ENCODE results near the gene SYNE3. TPM values are rescaled to one million over a fixed set of nuclear protein-coding genes. Genes with fewer than 3 reads are reported as not detected.

The SYNE3 gene
- total and polyA plus RNA-seq, 4 donors = 0.47 to 9.0 (median 4.7) TPM

- WGBS = 76% methylated on average over 6 of the region's 6 CpGs
- no peaks in the 10 kb centered on the region for H3K9me3 ChIP-seq (ENCODE audit: control insufficient read depth in 4 of 4, low read length in 3 of 4)
- H3K9ac ChIP-seq (ENCODE audit: low read depth in 1 of 2, low read length in 2 of 2) = no peak overlapping the region
- no peak for DNase-seq (ENCODE audit: low spot score)
- TF ChIP-seq FOXA1 (IDR thresholded peaks at IDR 0.05) (peak; percentile 8), ATF3 (IDR thresholded peaks at IDR 0.05) (no peak), YY1 (IDR thresholded peaks at IDR 0.05) (no peak), SP1 (IDR thresholded peaks at IDR 0.05) (no peak), EGR1 (IDR thresholded peaks at IDR 0.05; ENCODE audit: low read depth in 2 of 2) (no peak), RXRA (IDR thresholded peaks at IDR 0.05) (no peak)
- H3K27ac ChIP-seq (ENCODE audit: low read depth in 1 of 2, low read length in 2 of 2) = peak overlapping the region; percentile 57 to 66
- H3K4me1 ChIP-seq (ENCODE audit: control insufficient read depth in 4 of 4, insufficient read depth in 4 of 4, low read length in 3 of 4) = peaks cover 12 to 46% (median 27%) of the 10 kb centered on the region in 4 donors
- H3K27me3 ChIP-seq (ENCODE audit: control insufficient read depth in 4 of 4, insufficient read depth in 4 of 4, low read length in 3 of 4) = no peaks in the 10 kb centered on the region
- no peak overlapping the region for H3K4me3 ChIP-seq (ENCODE audit: low read depth in 1 of 3, low read length in 3 of 3)
- H3K36me3 ChIP-seq (ENCODE audit: control insufficient read depth in 4 of 4, insufficient read depth in 3 of 4, low read depth in 1 of 4, low read length in 3 of 4) = no peaks in the 10 kb centered on the region
Measured at GRCh38 chr14:95488376-95489213, 27.9 kb downstream of the SYNE3 start.

DNA sequence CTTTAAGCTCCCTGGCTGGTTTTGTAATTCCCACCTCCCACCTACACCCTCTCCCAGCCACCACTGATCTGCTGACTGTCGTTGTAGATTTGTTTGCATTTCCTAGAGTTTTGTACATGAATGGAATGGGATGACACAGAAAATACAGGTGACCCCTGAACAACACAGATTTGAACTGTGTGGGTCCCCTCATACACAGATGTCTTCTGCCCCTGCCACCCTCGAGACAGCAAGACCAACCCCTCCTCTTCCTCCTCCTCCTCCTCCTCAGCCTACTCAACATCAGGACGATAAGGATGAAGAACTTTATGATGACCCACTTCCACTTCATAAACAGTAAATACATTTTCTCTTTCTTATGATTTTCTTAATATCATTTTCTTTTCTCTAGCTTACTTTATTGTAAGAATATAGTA is 28.8 kb downstream of the SYNE3 start:
- Histone ChIP-seq H3K9me3 (ENCODE audit: control insufficient read depth in 4 of 4, low read length in 3 of 4) (no peaks in the 10 kb centered on the region), H3K27ac (ENCODE audit: low read depth in 1 of 2, low read length in 2 of 2) (no peak overlapping the region), H3K4me1 (ENCODE audit: control insufficient read depth in 4 of 4, insufficient read depth in 4 of 4, low read length in 3 of 4) (peaks cover 14 to 47% (median 29%) of the 10 kb centered on the region in 4 donors), H3K9ac (ENCODE audit: low read depth in 1 of 2, low read length in 2 of 2) (no peak overlapping the region), H3K4me3 (ENCODE audit: low read depth in 1 of 3, low read length in 3 of 3) (no peak overlapping the region), H3K36me3 (ENCODE audit: control insufficient read depth in 4 of 4, insufficient read depth in 3 of 4, low read depth in 1 of 4, low read length in 3 of 4) (no peaks in the 10 kb centered on the region), H3K27me3 (ENCODE audit: control insufficient read depth in 4 of 4, insufficient read depth in 4 of 4, low read length in 3 of 4) (no peaks in the 10 kb centered on the region)
- WGBS = 64% methylated on average over 3 of the region's 3 CpGs
- DNase-seq (ENCODE audit: low spot score) = no peak
- TF ChIP-seq RXRA (IDR thresholded peaks at IDR 0.05) (no peak), EGR1 (IDR thresholded peaks at IDR 0.05; ENCODE audit: low read depth in 2 of 2) (no peak), TAF1 (conservative IDR thresholded peaks at IDR 0.05) (no peak), NR2F2 (IDR thresholded peaks at IDR 0.05) (no peak), FOXA1 (IDR thresholded peaks at IDR 0.05) (no peak), YY1 (IDR thresholded peaks at IDR 0.05) (no peak), HNF4A (conservative IDR thresholded peaks at IDR 0.05) (no peak), GABPA (IDR thresholded peaks at IDR 0.05 in 1 of 2, conservative IDR thresholded peaks at IDR 0.05 in 1 of 2) (no peak), HNF4G (IDR thresholded peaks at IDR 0.05) (no peak), REST (IDR thresholded peaks at IDR 0.05) (no peak), ATF3 (IDR thresholded peaks at IDR 0.05) (no peak), SP1 (IDR thresholded peaks at IDR 0.05) (no peak), FOXA2 (IDR thresholded peaks at IDR 0.05) (no peak), JUND (IDR thresholded peaks at IDR 0.05) (no peak), RAD21 (IDR thresholded peaks at IDR 0.05) (no peak)
- TF ChIP-seq, protein P1, sequence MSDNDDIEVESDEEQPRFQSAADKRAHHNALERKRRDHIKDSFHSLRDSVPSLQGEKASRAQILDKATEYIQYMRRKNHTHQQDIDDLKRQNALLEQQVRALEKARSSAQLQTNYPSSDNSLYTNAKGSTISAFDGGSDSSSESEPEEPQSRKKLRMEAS (IDR thresholded peaks at IDR 0.05) = no peak
- TF ChIP-seq, protein P2, sequence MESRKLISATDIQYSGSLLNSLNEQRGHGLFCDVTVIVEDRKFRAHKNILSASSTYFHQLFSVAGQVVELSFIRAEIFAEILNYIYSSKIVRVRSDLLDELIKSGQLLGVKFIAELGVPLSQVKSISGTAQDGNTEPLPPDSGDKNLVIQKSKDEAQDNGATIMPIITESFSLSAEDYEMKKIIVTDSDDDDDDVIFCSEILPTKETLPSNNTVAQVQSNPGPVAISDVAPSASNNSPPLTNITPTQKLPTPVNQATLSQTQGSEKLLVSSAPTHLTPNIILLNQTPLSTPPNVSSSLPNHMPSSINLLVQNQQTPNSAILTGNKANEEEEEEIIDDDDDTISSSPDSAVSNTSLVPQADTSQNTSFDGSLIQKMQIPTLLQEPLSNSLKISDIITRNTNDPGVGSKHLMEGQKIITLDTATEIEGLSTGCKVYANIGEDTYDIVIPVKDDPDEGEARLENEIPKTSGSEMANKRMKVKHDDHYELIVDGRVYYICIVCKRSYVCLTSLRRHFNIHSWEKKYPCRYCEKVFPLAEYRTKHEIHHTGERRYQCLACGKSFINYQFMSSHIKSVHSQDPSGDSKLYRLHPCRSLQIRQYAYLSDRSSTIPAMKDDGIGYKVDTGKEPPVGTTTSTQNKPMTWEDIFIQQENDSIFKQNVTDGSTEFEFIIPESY (IDR thresholded peaks at IDR 0.05) = no peak
- TF ChIP-seq, protein P3, sequence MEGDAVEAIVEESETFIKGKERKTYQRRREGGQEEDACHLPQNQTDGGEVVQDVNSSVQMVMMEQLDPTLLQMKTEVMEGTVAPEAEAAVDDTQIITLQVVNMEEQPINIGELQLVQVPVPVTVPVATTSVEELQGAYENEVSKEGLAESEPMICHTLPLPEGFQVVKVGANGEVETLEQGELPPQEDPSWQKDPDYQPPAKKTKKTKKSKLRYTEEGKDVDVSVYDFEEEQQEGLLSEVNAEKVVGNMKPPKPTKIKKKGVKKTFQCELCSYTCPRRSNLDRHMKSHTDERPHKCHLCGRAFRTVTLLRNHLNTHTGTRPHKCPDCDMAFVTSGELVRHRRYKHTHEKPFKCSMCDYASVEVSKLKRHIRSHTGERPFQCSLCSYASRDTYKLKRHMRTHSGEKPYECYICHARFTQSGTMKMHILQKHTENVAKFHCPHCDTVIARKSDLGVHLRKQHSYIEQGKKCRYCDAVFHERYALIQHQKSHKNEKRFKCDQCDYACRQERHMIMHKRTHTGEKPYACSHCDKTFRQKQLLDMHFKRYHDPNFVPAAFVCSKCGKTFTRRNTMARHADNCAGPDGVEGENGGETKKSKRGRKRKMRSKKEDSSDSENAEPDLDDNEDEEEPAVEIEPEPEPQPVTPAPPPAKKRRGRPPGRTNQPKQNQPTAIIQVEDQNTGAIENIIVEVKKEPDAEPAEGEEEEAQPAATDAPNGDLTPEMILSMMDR (IDR thresholded peaks at IDR 0.05; ENCODE audit: low read depth, low read length, missing input control) = no peak

Measured in liver (tissue), 9 donors.